ENCODE data around the gene TNFRSF4. TPM values are rescaled to one million over a fixed set of nuclear protein-coding genes. Genes with fewer than 3 reads are reported as not detected.

Gene TNFRSF4
- total and polyA plus RNA-seq, 4 donors: 0.08 to 0.35 (median 0.15) TPM; not detected in 1

DNA sequence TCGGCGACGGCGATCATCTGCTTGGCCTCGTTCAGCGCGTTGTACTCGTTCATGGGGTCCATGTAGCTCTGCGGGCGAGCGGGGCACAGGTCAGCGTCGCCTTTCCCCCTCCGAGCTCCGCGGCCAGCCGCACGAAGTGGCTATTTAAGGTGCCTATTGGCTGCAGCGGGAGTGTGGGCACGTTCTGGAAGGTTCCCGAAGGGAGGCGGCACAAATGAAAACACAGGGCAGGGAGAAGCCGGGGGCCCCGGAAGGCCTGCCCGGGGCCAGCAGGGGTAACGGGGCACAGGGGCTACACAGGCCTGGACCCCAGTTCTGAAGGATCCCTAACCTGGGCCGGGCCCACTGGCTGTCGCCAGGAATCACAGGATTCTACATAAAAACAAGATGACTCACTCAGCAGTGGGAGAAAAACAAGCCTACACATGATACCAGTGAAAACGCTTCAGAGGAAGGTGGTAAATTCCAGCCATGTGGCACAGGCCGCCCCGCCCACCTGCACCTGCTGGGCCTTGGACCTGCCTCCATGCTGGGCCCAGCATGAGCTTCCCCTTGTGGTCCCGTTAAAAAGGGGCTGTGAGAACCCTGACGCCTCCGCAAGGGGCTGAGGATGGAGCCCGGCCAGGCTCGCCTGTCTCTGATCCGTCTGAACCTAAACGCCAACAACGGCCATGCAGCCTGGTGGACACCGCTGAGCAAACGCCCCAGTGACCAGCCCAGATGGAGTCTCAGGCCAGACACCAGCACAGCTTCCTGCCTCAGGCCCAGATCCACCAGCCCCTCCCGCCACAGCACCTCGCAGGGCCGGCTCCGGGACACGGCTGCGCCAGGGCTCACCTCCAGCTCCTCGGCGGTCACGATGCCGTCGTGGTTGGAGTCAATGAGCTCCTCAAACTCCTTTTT lies 3.9 kb upstream of the TNFRSF4 start:
- Histone ChIP-seq H3K36me3 (ENCODE audit: control insufficient read depth in 4 of 4, insufficient read depth in 3 of 4, low read depth in 1 of 4, low read length in 3 of 4) (peaks cover 17 to 60% (median 27%) of the 10 kb centered on the region in 4 donors), H3K27me3 (ENCODE audit: control insufficient read depth in 4 of 4, insufficient read depth in 4 of 4, low read length in 3 of 4) (no peaks in the 10 kb centered on the region)
- TF ChIP-seq, protein P1, sequence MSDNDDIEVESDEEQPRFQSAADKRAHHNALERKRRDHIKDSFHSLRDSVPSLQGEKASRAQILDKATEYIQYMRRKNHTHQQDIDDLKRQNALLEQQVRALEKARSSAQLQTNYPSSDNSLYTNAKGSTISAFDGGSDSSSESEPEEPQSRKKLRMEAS (IDR thresholded peaks at IDR 0.05): no peak
- TF ChIP-seq HNF4A (conservative IDR thresholded peaks at IDR 0.05): no peak

DNA sequence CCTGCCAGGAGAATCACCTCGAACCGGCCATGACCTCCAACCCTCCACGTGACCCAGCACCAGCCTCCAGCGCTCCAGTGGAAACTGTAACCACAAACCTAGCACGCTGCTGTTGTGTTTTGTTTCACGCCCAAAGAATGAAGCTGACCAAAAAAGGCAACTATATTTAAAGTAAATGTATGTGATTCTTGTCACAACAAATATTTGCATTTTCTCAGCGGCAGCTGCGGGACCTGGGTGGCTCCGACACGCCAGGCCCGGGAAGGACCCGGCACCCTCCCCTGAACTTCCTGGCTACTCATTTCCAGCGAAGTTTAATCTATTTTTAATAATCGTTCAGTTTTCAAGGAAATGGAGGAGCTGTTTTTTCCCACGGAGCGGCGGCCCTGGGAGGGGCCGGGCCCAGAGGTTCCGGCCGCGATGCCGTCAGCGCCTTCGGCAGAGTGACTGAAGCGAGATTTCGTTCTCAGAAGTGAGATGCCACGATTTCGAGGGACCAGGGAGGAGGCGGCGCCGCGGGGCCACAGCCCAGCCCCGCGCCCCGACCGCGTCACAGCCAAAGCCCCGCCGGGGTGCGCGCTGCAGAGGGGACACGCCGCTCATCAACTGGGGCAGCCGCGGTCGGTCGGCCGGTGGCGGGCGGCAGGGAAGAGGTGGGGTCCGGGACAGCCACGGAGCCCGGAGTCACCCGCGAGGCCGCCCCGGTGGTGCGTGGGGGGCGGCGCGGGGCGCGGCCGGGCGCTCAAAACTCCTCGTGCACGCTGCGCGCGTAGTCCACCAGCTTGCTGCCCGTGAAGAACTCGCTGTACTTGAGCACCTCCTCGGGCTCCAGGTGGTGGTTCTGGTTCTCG lies 3.0 kb upstream of the TNFRSF4 start:
- WGBS: 94% methylated on average over 74 of the region's 74 CpGs
- Histone ChIP-seq H3K36me3 (ENCODE audit: control insufficient read depth in 4 of 4, insufficient read depth in 3 of 4, low read depth in 1 of 4, low read length in 3 of 4) (peaks cover 16 to 51% (median 21%) of the 10 kb centered on the region in 4 donors), H3K4me3 (ENCODE audit: low read depth in 1 of 3, low read length in 3 of 3) (no peak overlapping the region), H3K9ac (ENCODE audit: low read depth in 1 of 2, low read length in 2 of 2) (no peak overlapping the region), H3K4me1 (ENCODE audit: control insufficient read depth in 4 of 4, insufficient read depth in 4 of 4, low read length in 3 of 4) (peaks cover 0 to 8% (median 0%) of the 10 kb centered on the region in 4 donors), H3K27me3 (ENCODE audit: control insufficient read depth in 4 of 4, insufficient read depth in 4 of 4, low read length in 3 of 4) (no peaks in the 10 kb centered on the region), H3K9me3 (ENCODE audit: control insufficient read depth in 4 of 4, low read length in 3 of 4) (no peaks in the 10 kb centered on the region), H3K27ac (ENCODE audit: low read depth in 1 of 2, low read length in 2 of 2) (no peak overlapping the region)
- DNase-seq (ENCODE audit: low spot score): no peak
- no peak for TF ChIP-seq HNF4A (conservative IDR thresholded peaks at IDR 0.05)
- TF ChIP-seq EGR1 (IDR thresholded peaks at IDR 0.05; ENCODE audit: low read depth in 2 of 2): no peak
- TF ChIP-seq GABPA (IDR thresholded peaks at IDR 0.05 in 1 of 2, conservative IDR thresholded peaks at IDR 0.05 in 1 of 2): no peak

More for the DNA sequence above, 3.9 kb upstream of the TNFRSF4 start:
- H3K27ac ChIP-seq (ENCODE audit: low read depth in 1 of 2, low read length in 2 of 2): no peak overlapping the region
- no peak for DNase-seq (ENCODE audit: low spot score)
- H3K4me1 ChIP-seq (ENCODE audit: control insufficient read depth in 4 of 4, insufficient read depth in 4 of 4, low read length in 3 of 4): peaks cover 0 to 8% (median 0%) of the 10 kb centered on the region in 4 donors
- no peak overlapping the region for H3K4me3 ChIP-seq (ENCODE audit: low read depth in 1 of 3, low read length in 3 of 3)
- WGBS: 95% methylated on average over 52 of the region's 52 CpGs
- no peak overlapping the region for H3K9ac ChIP-seq (ENCODE audit: low read depth in 1 of 2, low read length in 2 of 2)
- H3K9me3 ChIP-seq (ENCODE audit: control insufficient read depth in 4 of 4, low read length in 3 of 4): no peaks in the 10 kb centered on the region

DNA sequence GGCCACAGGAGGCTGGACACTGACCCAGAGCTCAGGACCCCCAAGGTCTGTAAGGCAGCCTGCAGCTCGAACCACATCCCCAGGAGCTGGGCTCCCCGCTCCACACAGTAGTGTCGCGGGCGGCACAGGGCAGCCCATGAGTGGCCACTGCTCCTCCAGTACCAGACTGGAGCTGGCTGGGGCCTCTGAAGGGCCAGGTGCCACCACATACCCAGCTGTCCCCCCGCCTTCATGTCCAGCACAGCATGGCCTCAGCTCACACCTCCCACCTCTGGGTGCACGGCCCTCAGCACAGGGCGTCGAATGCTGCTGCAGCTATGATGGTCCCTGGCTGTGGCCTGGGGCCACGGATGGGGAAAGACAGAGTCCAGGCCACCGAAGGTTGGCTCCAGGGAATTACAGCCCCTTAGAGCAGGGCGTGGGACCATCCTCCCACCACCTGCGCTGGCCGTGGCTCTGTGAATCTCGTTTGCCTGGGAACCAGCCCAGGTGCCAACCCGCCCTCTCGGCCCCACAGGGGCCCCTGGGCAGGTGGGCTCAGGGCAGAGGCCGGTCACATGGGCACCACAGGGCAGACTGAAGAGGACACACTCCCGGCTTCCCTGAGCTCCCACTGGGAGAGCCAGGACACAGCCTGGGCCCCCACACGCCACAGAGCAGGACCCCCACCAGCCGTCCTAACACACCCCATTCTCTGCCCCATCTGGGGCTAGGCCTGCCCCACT lies 2.1 kb upstream of the TNFRSF4 start:
- Histone ChIP-seq H3K27ac (ENCODE audit: low read depth in 1 of 2, low read length in 2 of 2) (no peak overlapping the region), H3K36me3 (ENCODE audit: control insufficient read depth in 4 of 4, insufficient read depth in 3 of 4, low read depth in 1 of 4, low read length in 3 of 4) (peaks cover 12 to 42% (median 16%) of the 10 kb centered on the region in 4 donors), H3K4me1 (ENCODE audit: control insufficient read depth in 4 of 4, insufficient read depth in 4 of 4, low read length in 3 of 4) (peaks cover 0 to 8% (median 0%) of the 10 kb centered on the region in 4 donors), H3K27me3 (ENCODE audit: control insufficient read depth in 4 of 4, insufficient read depth in 4 of 4, low read length in 3 of 4) (no peaks in the 10 kb centered on the region), H3K4me3 (ENCODE audit: low read depth in 1 of 3, low read length in 3 of 3) (no peak overlapping the region), H3K9ac (ENCODE audit: low read depth in 1 of 2, low read length in 2 of 2) (no peak overlapping the region), H3K9me3 (ENCODE audit: control insufficient read depth in 4 of 4, low read length in 3 of 4) (no peaks in the 10 kb centered on the region)
- DNase-seq (ENCODE audit: low spot score): no peak
- WGBS: 90% methylated on average over 21 of the region's 21 CpGs
- TF ChIP-seq HNF4A (conservative IDR thresholded peaks at IDR 0.05) (no peak), YY1 (IDR thresholded peaks at IDR 0.05) (no peak), FOXA1 (IDR thresholded peaks at IDR 0.05) (no peak), GABPA (IDR thresholded peaks at IDR 0.05 in 1 of 2, conservative IDR thresholded peaks at IDR 0.05 in 1 of 2) (no peak), TAF1 (conservative IDR thresholded peaks at IDR 0.05) (no peak), RXRA (IDR thresholded peaks at IDR 0.05) (no peak), SP1 (IDR thresholded peaks at IDR 0.05) (no peak), JUND (IDR thresholded peaks at IDR 0.05) (no peak), HNF4G (IDR thresholded peaks at IDR 0.05) (no peak)
- TF ChIP-seq, protein P2, sequence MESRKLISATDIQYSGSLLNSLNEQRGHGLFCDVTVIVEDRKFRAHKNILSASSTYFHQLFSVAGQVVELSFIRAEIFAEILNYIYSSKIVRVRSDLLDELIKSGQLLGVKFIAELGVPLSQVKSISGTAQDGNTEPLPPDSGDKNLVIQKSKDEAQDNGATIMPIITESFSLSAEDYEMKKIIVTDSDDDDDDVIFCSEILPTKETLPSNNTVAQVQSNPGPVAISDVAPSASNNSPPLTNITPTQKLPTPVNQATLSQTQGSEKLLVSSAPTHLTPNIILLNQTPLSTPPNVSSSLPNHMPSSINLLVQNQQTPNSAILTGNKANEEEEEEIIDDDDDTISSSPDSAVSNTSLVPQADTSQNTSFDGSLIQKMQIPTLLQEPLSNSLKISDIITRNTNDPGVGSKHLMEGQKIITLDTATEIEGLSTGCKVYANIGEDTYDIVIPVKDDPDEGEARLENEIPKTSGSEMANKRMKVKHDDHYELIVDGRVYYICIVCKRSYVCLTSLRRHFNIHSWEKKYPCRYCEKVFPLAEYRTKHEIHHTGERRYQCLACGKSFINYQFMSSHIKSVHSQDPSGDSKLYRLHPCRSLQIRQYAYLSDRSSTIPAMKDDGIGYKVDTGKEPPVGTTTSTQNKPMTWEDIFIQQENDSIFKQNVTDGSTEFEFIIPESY (IDR thresholded peaks at IDR 0.05): no peak
- TF ChIP-seq, protein P3, sequence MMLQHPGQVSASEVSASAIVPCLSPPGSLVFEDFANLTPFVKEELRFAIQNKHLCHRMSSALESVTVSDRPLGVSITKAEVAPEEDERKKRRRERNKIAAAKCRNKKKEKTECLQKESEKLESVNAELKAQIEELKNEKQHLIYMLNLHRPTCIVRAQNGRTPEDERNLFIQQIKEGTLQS (IDR thresholded peaks at IDR 0.05): no peak
- TF ChIP-seq, protein P1 (IDR thresholded peaks at IDR 0.05): no peak
- TF ChIP-seq, protein P4, sequence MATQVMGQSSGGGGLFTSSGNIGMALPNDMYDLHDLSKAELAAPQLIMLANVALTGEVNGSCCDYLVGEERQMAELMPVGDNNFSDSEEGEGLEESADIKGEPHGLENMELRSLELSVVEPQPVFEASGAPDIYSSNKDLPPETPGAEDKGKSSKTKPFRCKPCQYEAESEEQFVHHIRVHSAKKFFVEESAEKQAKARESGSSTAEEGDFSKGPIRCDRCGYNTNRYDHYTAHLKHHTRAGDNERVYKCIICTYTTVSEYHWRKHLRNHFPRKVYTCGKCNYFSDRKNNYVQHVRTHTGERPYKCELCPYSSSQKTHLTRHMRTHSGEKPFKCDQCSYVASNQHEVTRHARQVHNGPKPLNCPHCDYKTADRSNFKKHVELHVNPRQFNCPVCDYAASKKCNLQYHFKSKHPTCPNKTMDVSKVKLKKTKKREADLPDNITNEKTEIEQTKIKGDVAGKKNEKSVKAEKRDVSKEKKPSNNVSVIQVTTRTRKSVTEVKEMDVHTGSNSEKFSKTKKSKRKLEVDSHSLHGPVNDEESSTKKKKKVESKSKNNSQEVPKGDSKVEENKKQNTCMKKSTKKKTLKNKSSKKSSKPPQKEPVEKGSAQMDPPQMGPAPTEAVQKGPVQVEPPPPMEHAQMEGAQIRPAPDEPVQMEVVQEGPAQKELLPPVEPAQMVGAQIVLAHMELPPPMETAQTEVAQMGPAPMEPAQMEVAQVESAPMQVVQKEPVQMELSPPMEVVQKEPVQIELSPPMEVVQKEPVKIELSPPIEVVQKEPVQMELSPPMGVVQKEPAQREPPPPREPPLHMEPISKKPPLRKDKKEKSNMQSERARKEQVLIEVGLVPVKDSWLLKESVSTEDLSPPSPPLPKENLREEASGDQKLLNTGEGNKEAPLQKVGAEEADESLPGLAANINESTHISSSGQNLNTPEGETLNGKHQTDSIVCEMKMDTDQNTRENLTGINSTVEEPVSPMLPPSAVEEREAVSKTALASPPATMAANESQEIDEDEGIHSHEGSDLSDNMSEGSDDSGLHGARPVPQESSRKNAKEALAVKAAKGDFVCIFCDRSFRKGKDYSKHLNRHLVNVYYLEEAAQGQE (IDR thresholded peaks at IDR 0.05): no peak
